ENCODE data around the gene DMXL1. TPM values are rescaled to one million over a fixed set of nuclear protein-coding genes. Genes with fewer than 3 reads are reported as not detected.
"Not testable (repeated sequence)": the region's sequence is repeated elsewhere in the genome, so short reads cannot be mapped to it uniquely, and the experiment has no call there.

Gene DMXL1
- total and polyA plus RNA-seq, 2 experiments from 2014 or later: 19.5 to 37.4 TPM

DNA sequence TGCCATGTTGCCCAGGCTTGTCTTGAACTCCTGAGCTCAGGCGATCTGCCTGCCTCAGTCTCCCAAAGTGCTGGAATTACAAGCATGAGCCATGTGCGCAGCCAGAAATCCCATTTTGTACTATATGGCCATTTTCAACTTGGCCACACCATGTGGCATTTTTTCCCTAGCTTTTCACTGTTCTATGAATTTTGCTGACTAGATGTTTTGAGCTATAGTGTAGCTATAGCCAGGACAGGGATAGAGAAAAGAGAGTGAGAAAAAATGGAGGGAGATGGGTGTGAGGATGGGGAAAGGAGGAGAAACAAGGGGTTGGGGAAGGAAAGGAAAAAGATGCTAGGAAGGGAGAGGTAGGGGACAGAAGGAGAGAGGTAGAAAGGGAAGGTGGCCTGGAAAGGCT lies 46.4 kb downstream of the DMXL1 start:
- DNase-seq (ENCODE audit: low read depth in 1 of 2, low spot score in 1 of 2): no peak
- peaks cover 24% of the 10 kb centered on the region for H3K36me3 ChIP-seq
- H3K4me1 ChIP-seq (ENCODE audit: low read depth): no peaks in the 10 kb centered on the region
- H3K27ac ChIP-seq: no peak overlapping the region
- no peaks in the 10 kb centered on the region for H3K27me3 ChIP-seq
- H3K9me3 ChIP-seq (ENCODE audit: low read depth): no peaks in the 10 kb centered on the region
- TF ChIP-seq, protein P1, sequence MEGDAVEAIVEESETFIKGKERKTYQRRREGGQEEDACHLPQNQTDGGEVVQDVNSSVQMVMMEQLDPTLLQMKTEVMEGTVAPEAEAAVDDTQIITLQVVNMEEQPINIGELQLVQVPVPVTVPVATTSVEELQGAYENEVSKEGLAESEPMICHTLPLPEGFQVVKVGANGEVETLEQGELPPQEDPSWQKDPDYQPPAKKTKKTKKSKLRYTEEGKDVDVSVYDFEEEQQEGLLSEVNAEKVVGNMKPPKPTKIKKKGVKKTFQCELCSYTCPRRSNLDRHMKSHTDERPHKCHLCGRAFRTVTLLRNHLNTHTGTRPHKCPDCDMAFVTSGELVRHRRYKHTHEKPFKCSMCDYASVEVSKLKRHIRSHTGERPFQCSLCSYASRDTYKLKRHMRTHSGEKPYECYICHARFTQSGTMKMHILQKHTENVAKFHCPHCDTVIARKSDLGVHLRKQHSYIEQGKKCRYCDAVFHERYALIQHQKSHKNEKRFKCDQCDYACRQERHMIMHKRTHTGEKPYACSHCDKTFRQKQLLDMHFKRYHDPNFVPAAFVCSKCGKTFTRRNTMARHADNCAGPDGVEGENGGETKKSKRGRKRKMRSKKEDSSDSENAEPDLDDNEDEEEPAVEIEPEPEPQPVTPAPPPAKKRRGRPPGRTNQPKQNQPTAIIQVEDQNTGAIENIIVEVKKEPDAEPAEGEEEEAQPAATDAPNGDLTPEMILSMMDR (IDR thresholded peaks at IDR 0.05; ENCODE audit: low read depth, low read length): no peak
- no peak overlapping the region for H3K4me3 ChIP-seq

DNA sequence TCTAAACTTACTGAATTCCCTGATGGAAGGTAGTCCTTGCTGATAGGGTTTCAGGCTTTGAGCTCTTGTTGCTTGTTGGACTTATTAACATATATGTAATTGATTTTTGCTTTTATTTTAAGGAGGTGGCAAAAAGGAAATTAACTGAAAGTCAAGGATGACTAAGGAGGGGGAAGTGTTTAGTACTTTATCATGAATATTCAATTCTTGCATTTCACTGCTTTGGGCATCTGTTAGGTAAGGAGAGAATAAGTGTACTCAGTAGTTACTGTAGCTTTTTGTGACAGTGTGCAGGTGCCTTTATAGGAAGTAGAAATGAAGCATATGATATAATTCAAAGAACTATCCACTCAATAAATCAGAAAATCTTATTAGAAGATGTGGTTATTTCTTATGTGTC lies 47.1 kb downstream of the DMXL1 start:
- Histone ChIP-seq H3K27ac (no peak overlapping the region), H3K4me1 (ENCODE audit: low read depth) (no peaks in the 10 kb centered on the region), H3K4me3 (no peak overlapping the region), H3K9me3 (ENCODE audit: low read depth) (no peaks in the 10 kb centered on the region), H3K36me3 (peaks cover 24% of the 10 kb centered on the region), H3K27me3 (no peaks in the 10 kb centered on the region)
- TF ChIP-seq, protein P1 (IDR thresholded peaks at IDR 0.05; ENCODE audit: low read depth, low read length): no peak
- no peak for DNase-seq (ENCODE audit: low read depth in 1 of 2, low spot score in 1 of 2)

- no peaks in the 10 kb centered on the region for H3K27me3 ChIP-seq
- no peaks in the 10 kb centered on the region for H3K4me1 ChIP-seq (ENCODE audit: low read depth)
- no peak overlapping the region for H3K27ac ChIP-seq
- no peaks in the 10 kb centered on the region for H3K9me3 ChIP-seq (ENCODE audit: low read depth)
- H3K36me3 ChIP-seq: peaks cover 18% of the 10 kb centered on the region
- DNase-seq (ENCODE audit: low read depth in 1 of 2, low spot score in 1 of 2): no peak
- TF ChIP-seq, protein P1 (IDR thresholded peaks at IDR 0.05; ENCODE audit: low read depth, low read length): no peak
- no peak overlapping the region for H3K4me3 ChIP-seq
Measured at GRCh38 chr5:119120893-119121292, 50.0 kb downstream of the DMXL1 start.

GRCh38 chr5:119122474-119122873 lies 51.6 kb downstream of the DMXL1 start:
- not testable (repeated sequence) for H3K9me3 ChIP-seq (ENCODE audit: low read depth); H3K4me3 ChIP-seq; DNase-seq (ENCODE audit: low read depth in 1 of 2, low spot score in 1 of 2); H3K4me1 ChIP-seq (ENCODE audit: low read depth); H3K27me3 ChIP-seq; H3K27ac ChIP-seq
- H3K36me3 ChIP-seq: peaks cover 13% of the 10 kb centered on the region

DNA sequence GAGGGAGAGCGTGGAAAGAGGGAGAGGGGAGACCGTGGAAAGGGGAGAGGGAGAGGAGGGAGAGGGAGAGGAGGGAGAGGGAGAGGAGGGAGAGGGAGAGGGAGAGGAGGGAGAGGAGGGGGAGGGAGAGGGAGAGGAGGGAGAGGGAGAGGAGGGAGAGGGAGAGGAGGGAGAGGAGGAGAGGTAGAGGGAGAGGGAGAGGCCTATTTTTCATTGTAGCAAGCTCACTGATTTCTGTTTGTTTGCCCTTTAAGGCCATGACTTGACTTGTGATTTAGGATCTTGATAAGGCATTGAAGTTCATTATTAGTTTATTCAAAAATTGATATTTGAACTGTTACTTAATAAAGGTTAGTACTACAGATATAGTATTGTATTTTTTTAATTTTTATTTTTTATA lies 52.4 kb downstream of the DMXL1 start:
- peaks cover 13% of the 10 kb centered on the region for H3K36me3 ChIP-seq
- H3K27me3 ChIP-seq: no peaks in the 10 kb centered on the region
- H3K4me1 ChIP-seq (ENCODE audit: low read depth): no peaks in the 10 kb centered on the region
- TF ChIP-seq, protein P1 (IDR thresholded peaks at IDR 0.05; ENCODE audit: low read depth, low read length): no peak
- H3K4me3 ChIP-seq: no peak overlapping the region
- no peak for DNase-seq (ENCODE audit: low read depth in 1 of 2, low spot score in 1 of 2)
- no peaks in the 10 kb centered on the region for H3K9me3 ChIP-seq (ENCODE audit: low read depth)
- no peak overlapping the region for H3K27ac ChIP-seq

DNA sequence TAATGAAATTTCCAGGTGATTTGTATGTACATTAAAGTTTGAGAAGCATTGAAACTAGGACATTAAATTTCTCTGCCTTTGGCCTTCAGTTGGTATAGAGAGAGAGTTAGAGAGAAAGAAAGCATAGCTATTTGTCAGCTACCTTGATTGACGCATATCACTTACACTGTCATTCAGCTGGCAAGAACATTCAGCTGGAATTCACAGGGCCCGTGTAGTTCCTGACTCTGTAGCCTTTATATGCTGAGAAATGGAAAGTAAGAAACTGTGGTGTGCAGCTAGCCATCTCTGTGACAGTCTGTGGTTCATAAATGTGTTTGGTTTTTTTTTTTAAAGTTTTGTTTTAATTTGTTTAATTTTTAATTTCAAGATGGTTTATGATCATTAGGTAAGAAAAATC lies 58.9 kb downstream of the DMXL1 start:
- no peaks in the 10 kb centered on the region for H3K9me3 ChIP-seq (ENCODE audit: low read depth)
- DNase-seq (ENCODE audit: low read depth in 1 of 2, low spot score in 1 of 2): no peak
- no peak overlapping the region for H3K27ac ChIP-seq
- no peaks in the 10 kb centered on the region for H3K4me1 ChIP-seq (ENCODE audit: low read depth)
- TF ChIP-seq, protein P1 (IDR thresholded peaks at IDR 0.05; ENCODE audit: low read depth, low read length): no peak
- H3K27me3 ChIP-seq: no peaks in the 10 kb centered on the region
- peaks cover 30% of the 10 kb centered on the region for H3K36me3 ChIP-seq
- no peak overlapping the region for H3K4me3 ChIP-seq

Measured in cardiac muscle cell (in vitro differentiated cells and primary cell).